ENCODE data around the gene GPR55. TPM values are rescaled to one million over a fixed set of nuclear protein-coding genes. Genes with fewer than 3 reads are reported as not detected.

Gene GPR55
- total RNA-seq, 1 experiment from 2014 or later = not detected

- POLR2A ChIA-PET = no interaction called here
Measured at GRCh38 chr2:230874876-230875275, 50.2 kb downstream of the GPR55 start.

DNA sequence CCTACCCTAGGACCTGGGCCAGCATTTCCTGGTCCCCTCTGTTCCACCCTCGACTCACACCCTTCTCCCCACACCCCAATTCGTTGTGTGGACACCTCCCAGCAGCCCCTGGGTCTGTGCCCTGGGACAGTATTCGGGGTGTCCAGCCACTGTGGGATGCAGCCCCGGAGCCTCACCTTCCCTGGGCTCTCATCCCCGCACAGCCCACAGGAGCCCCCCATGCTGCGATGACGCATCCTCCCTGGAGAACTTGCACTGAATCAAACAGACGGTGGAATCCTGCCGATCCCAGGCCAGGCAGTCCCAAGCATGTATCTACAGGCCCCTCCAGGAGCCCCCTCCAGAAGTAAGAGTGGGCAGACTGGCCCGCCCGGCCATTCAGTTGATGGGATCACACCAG, 50.6 kb downstream of the GPR55 start:
- no peaks in the 10 kb centered on the region for H3K36me3 Mint-ChIP-seq (ENCODE audit: insufficient read depth, unreplicated experiment)
- intact Hi-C loops (cut with micrococcal nuclease) = no loop called here
- DNase-seq (ENCODE audit: unreplicated experiment) = no peak
- H3K4me1 Mint-ChIP-seq (ENCODE audit: insufficient read depth, unreplicated experiment) = peaks cover 4% of the 10 kb centered on the region
- no peak overlapping the region for H3K4me3 Mint-ChIP-seq (ENCODE audit: unreplicated experiment)
- no peaks in the 10 kb centered on the region for H3K27me3 Mint-ChIP-seq (ENCODE audit: insufficient read depth, unreplicated experiment)
- no TSS peak for BruUV-seq (replicated peaks)
- H3K27ac Mint-ChIP-seq (ENCODE audit: low read depth, unreplicated experiment) = no peak overlapping the region
- TF ChIP-seq, protein P1, sequence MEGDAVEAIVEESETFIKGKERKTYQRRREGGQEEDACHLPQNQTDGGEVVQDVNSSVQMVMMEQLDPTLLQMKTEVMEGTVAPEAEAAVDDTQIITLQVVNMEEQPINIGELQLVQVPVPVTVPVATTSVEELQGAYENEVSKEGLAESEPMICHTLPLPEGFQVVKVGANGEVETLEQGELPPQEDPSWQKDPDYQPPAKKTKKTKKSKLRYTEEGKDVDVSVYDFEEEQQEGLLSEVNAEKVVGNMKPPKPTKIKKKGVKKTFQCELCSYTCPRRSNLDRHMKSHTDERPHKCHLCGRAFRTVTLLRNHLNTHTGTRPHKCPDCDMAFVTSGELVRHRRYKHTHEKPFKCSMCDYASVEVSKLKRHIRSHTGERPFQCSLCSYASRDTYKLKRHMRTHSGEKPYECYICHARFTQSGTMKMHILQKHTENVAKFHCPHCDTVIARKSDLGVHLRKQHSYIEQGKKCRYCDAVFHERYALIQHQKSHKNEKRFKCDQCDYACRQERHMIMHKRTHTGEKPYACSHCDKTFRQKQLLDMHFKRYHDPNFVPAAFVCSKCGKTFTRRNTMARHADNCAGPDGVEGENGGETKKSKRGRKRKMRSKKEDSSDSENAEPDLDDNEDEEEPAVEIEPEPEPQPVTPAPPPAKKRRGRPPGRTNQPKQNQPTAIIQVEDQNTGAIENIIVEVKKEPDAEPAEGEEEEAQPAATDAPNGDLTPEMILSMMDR (IDR thresholded peaks at IDR 0.05; ENCODE audit: unreplicated experiment) = no peak
- ChIA-PET POLR2A (no interaction called here), CTCF (no interaction called here)
- H3K9me3 Mint-ChIP-seq (ENCODE audit: unreplicated experiment) = no peaks in the 10 kb centered on the region

More at GRCh38 chr2:230874876-230875275, 50.2 kb downstream of the GPR55 start:
- Mint-ChIP-seq H3K9me3 (ENCODE audit: unreplicated experiment) (no peaks in the 10 kb centered on the region), H3K36me3 (ENCODE audit: insufficient read depth, unreplicated experiment) (no peaks in the 10 kb centered on the region), H3K27me3 (ENCODE audit: insufficient read depth, unreplicated experiment) (no peaks in the 10 kb centered on the region), H3K27ac (ENCODE audit: low read depth, unreplicated experiment) (no peak overlapping the region), H3K4me1 (ENCODE audit: insufficient read depth, unreplicated experiment) (peaks cover 4% of the 10 kb centered on the region), H3K4me3 (ENCODE audit: unreplicated experiment) (no peak overlapping the region)
- TF ChIP-seq, protein P1 (IDR thresholded peaks at IDR 0.05; ENCODE audit: unreplicated experiment) = no peak
- DNase-seq (ENCODE audit: unreplicated experiment) = no peak
- intact Hi-C loops (cut with micrococcal nuclease) = no loop called here
- CTCF ChIA-PET = no interaction called here
- no TSS peak for BruUV-seq (replicated peaks)

DNA sequence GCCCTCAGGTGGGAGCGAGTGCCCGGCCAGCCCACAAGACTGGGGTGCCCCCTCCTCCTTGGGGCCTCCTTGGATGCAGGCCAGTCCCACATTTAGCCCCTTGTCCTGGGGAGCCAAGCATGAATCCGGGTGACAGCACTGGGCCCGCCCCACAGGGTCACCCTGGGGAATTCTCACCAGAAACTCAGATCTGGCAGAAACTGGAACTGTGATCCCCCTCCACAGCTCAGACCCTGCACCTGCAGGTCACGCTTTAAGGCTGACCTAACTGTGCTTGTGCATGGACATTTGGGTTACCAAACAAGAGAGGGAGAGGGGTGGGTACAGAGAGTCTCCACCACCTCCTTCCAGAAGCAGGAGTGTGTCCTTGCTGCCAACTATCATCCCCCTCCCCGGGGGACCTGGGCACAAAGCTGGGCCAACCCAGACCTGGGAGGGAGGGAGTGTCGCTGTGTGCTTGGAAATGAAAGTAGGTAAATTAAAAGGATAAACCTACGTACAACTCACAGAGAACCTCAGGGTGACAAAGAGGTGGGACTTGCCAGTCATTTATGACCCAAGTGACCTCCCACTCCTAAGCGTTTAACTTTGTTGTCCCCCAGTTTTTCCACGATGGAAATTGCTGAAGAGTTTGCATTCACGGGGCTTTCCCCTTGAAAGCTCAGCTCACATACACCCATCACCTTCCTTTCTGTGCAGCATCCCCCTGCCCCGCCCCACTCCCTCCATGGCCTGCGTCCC, 51.2 kb downstream of the GPR55 start:
- no peak overlapping the region for H3K4me3 Mint-ChIP-seq (ENCODE audit: unreplicated experiment)
- no peaks in the 10 kb centered on the region for H3K9me3 Mint-ChIP-seq (ENCODE audit: unreplicated experiment)
- H3K27ac Mint-ChIP-seq (ENCODE audit: low read depth, unreplicated experiment) = no peak overlapping the region
- no peaks in the 10 kb centered on the region for H3K36me3 Mint-ChIP-seq (ENCODE audit: insufficient read depth, unreplicated experiment)
- no peak for DNase-seq (ENCODE audit: unreplicated experiment)
- ChIA-PET CTCF (no interaction called here), POLR2A (no interaction called here)
- no TSS peak for BruUV-seq (replicated peaks)
- H3K27me3 Mint-ChIP-seq (ENCODE audit: insufficient read depth, unreplicated experiment) = no peaks in the 10 kb centered on the region
- intact Hi-C loops (cut with micrococcal nuclease) = no loop called here
- H3K4me1 Mint-ChIP-seq (ENCODE audit: insufficient read depth, unreplicated experiment) = no peaks in the 10 kb centered on the region
- TF ChIP-seq, protein P1 (IDR thresholded peaks at IDR 0.05; ENCODE audit: unreplicated experiment) = no peak

DNA sequence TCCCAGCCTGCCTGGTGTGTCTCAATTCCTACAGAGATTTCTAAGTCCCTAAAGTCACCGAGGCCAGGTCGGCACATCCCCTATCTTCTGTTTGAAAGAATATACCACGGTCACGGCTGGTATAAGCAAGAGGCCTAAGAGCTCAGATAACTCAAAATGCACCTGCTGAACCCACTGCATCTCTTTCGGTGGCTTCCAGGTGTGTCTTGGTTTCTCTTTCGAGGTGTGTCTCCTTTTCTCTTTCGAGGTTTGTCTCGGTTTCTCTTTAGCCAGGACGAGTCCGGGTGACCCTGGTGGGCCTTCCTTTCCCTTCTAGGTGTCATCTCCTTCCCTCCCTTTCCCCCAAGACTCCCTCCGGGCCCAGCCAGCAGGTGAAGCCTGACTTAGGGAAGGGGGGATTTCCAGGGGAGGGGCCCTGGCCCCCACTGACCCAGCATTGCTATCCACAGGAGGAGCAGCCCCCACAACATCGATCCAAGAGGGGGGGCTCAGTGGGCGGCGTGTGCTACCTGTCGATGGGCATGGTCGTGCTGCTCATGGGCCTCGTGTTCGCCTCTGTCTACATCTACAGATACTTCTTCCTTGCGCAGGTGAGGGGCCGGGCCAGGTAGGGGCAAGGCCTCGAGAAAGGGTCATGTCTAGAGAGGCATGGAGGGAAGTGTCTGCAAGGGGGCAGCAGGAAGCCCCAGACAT, 51.9 kb downstream of the GPR55 start:
- no TSS peak for BruUV-seq (replicated peaks)
- TF ChIP-seq, protein P1 (IDR thresholded peaks at IDR 0.05; ENCODE audit: unreplicated experiment) = no peak
- Mint-ChIP-seq H3K4me3 (ENCODE audit: unreplicated experiment) (no peak overlapping the region), H3K27me3 (ENCODE audit: insufficient read depth, unreplicated experiment) (no peaks in the 10 kb centered on the region), H3K9me3 (ENCODE audit: unreplicated experiment) (no peaks in the 10 kb centered on the region), H3K4me1 (ENCODE audit: insufficient read depth, unreplicated experiment) (no peaks in the 10 kb centered on the region), H3K27ac (ENCODE audit: low read depth, unreplicated experiment) (no peak overlapping the region), H3K36me3 (ENCODE audit: insufficient read depth, unreplicated experiment) (no peaks in the 10 kb centered on the region)
- no peak for DNase-seq (ENCODE audit: unreplicated experiment)
- intact Hi-C loops (cut with micrococcal nuclease) = no loop called here
- POLR2A ChIA-PET = interaction anchor here (0.7 kb wide), 1 partner anchor 22 kb away, joined by 3 read pairs; no protein-coding TSS in a partner anchor
- CTCF ChIA-PET = interaction anchor here (0.6 to 0.8 kb wide), 3 partner anchors 123 to 662 kb away, joined by 3 to 5 read pairs (median 4); partner anchors contain the start of gene SPATA3

Measured in MCF 10A (cell line).